A549 (cell line): Measurements from ENCODE around the gene ENO1. TPM values are rescaled to one million over a fixed set of nuclear protein-coding genes. Genes with fewer than 3 reads are reported as not detected.

ENCODE experiments used
- ATAC-seq, 2 experiments: fragments of 200-7000 bp in 1 of 2; fragments of >200 bp in 1 of 2; cut with Nextera tagmentation in 1 of 2; cut with Tn5 transposase in 1 of 2; 3 replicates each; pipeline versions ENCODE4 v1.8.0 to v1.9.1; 2018 to 2020; ENCODE audit warnings: mild to moderate bottlenecking in 1 of 2, moderate library complexity in 1 of 2
- CTCF ChIA-PET: fragments of 300-600 bp; sonication (Branson Sonifier 250); formaldehyde crosslinking; extraction: SDS; loops from one replicate; lab custom pipeline; 2021; ENCODE audit warnings: antibody characterized with exemption, inconsistent platforms; lab: Yijun Ruan, JAX
- POLR2A ChIA-PET: fragments of 350-600 bp; formaldehyde crosslinking; extraction: SDS; loops from one replicate; lab custom pipeline; 2021; ENCODE audit warnings: antibody characterized with exemption, inconsistent platforms; lab: Yijun Ruan, JAX
- DNase-seq, 2 experiments: peaks; one replicate each; pipeline versions ENCODE4 v3.0.0 to v3.0.0-alpha.2; 2011 to 2016; ENCODE audit warnings: low read depth in 1 of 2, low spot score in 1 of 2
- FAIRE-seq: peaks from 2 replicates; lab custom pipeline; 2011; peaks lifted over from hg19 to GRCh38; lab: Jason Lieb, UNC
- H3K27ac ChIP-seq, 2 experiments: fragments of >200 bp; sonication (Bioruptor Twin); formaldehyde crosslinking; 3 replicates each; pipeline ENCODE4 v1.5.1; 2016 to 2017
- H3K4me1 ChIP-seq: fragments of >200 bp; sonication (Bioruptor Twin); formaldehyde crosslinking; 3 replicates; pipeline ENCODE4 v1.6.1; 2016
- H3K4me2 ChIP-seq: fragments of >200 bp; sonication (Bioruptor Twin); formaldehyde crosslinking; 3 replicates; pipeline ENCODE4 v1.6.1; 2016
- H3K4me3 ChIP-seq: fragments of >200 bp; sonication (Bioruptor Twin); formaldehyde crosslinking; 3 replicates; pipeline ENCODE4 v1.5.1; 2016
- H3K9me3 ChIP-seq: fragments of >200 bp; sonication (Bioruptor Twin); formaldehyde crosslinking; 3 replicates; pipeline ENCODE4 v1.6.1; 2016
- BHLHE40 ChIP-seq: IDR thresholded peaks from 2 replicates; pipeline ENCODE4 v1.6.1; 2012; ENCODE audit warnings: low read depth, low read length, inconsistent platforms
- CBX8 ChIP-seq: fragments of 200-600 bp; sonication (generic); IDR thresholded peaks from 2 replicates; pipeline ENCODE4 v1.6.1; 2016
- CEBPB ChIP-seq, 2 experiments: fragments of >200 bp in 1 of 2; sonication (Bioruptor Twin) in 1 of 2; formaldehyde crosslinking in 1 of 2; IDR thresholded peaks; 2 replicates each; pipeline ENCODE4 v1.6.1; 2012 to 2016
- EHF ChIP-seq: fragments of 250-450 bp; sonication (Bioruptor Pico); IDR thresholded peaks from 2 replicates; pipeline ENCODE4 v1.5.0; 2020; ENCODE audit warnings: mild to moderate bottlenecking
- EP300 ChIP-seq, 2 experiments: fragments of >200 bp; sonication (Bioruptor Twin); formaldehyde crosslinking; IDR thresholded peaks; 2 replicates in 1 of 2; 3 replicates in 1 of 2; pipeline ENCODE4 v1.6.1; 2016 to 2017
- FOSL2 ChIP-seq, 2 experiments: fragments of 450-650 bp in 1 of 2; fragments of >200 bp in 1 of 2; sonication (Bioruptor Twin) in 1 of 2; formaldehyde crosslinking; IDR thresholded peaks; 2 replicates each; pipeline versions ENCODE4 v1.5.0 to v1.6.1; 2016 to 2020; ENCODE audit warnings: mild to moderate bottlenecking in 1 of 2, moderate library complexity in 1 of 2
- GATA3 ChIP-seq: IDR thresholded peaks from 2 replicates; pipeline ENCODE4 v1.6.1; 2012; ENCODE audit warnings: borderline replicate concordance
- HDAC2 ChIP-seq: fragments of 200-600 bp; sonication (generic); IDR thresholded peaks from 2 replicates; pipeline ENCODE4 v1.6.1; 2016
- HEYL ChIP-seq: fragments of 250-450 bp; sonication (Bioruptor Pico); IDR thresholded peaks from 2 replicates; pipeline ENCODE4 v1.8.0; 2021; ENCODE audit warnings: mild to moderate bottlenecking, moderate library complexity
- HOXB13 ChIP-seq: fragments of 250-450 bp; sonication (Bioruptor Pico); IDR thresholded peaks from 2 replicates; pipeline ENCODE4 v1.5.0; 2020; ENCODE audit warnings: low read depth, mild to moderate bottlenecking, moderate library complexity
- HOXB5 ChIP-seq: fragments of 250-450 bp; sonication (Bioruptor Pico); IDR thresholded peaks from 2 replicates; pipeline ENCODE4 v1.5.0; 2020; ENCODE audit warnings: mild to moderate bottlenecking, moderate library complexity
- JUN ChIP-seq, 2 experiments: fragments of >200 bp; sonication (Bioruptor Twin); formaldehyde crosslinking; IDR thresholded peaks; 2 replicates in 1 of 2; 3 replicates in 1 of 2; pipeline ENCODE4 v1.6.1; 2016 to 2017
- KDM1A ChIP-seq: fragments of 200-600 bp; sonication (generic); IDR thresholded peaks from 2 replicates; pipeline ENCODE4 v1.6.1; 2016; ENCODE audit warnings: low read depth, mild to moderate bottlenecking
- KDM5A ChIP-seq: fragments of 200-600 bp; sonication (generic); IDR thresholded peaks from 2 replicates; pipeline ENCODE4 v1.6.1; 2016; ENCODE audit warnings: antibody characterized with exemption, mild to moderate bottlenecking
- MYC ChIP-seq: IDR thresholded peaks from 2 replicates; pipeline ENCODE4 v1.6.1; 2012; ENCODE audit warnings: mild to moderate bottlenecking, inconsistent platforms, low read length, improper control_type of control experiment, borderline replicate concordance
- NPAS2 ChIP-seq: fragments of 250-450 bp; sonication (Bioruptor Pico); IDR thresholded peaks from 2 replicates; pipeline ENCODE4 v1.8.0; 2022; ENCODE audit warnings: mild to moderate bottlenecking, moderate library complexity, borderline replicate concordance
- NR3C1 ChIP-seq: fragments of >200 bp; sonication (Bioruptor Twin); formaldehyde crosslinking; IDR thresholded peaks from 3 replicates; pipeline ENCODE4 v1.6.1; 2017
- POLR2AphosphoS2 ChIP-seq: conservative IDR thresholded peaks from 2 replicates; pipeline ENCODE4 v1.6.1; 2012; ENCODE audit warnings: low read length, improper control_type of control experiment, inconsistent platforms
- RAD21 ChIP-seq, 2 experiments: fragments of >200 bp in 1 of 2; sonication (Bioruptor Twin) in 1 of 2; formaldehyde crosslinking in 1 of 2; IDR thresholded peaks in 1 of 2; conservative IDR thresholded peaks in 1 of 2; 2 replicates in 1 of 2; 3 replicates in 1 of 2; pipeline ENCODE4 v1.6.1; 2012 to 2018; ENCODE audit warnings: inconsistent platforms in 1 of 2
- RARB ChIP-seq: fragments of 250-450 bp; sonication (Bioruptor Pico); IDR thresholded peaks from 2 replicates; pipeline ENCODE4 v1.8.0; 2021; ENCODE audit warnings: mild to moderate bottlenecking, moderate library complexity
- RNF2 ChIP-seq: fragments of 200-600 bp; sonication (generic); IDR thresholded peaks from 2 replicates; pipeline ENCODE4 v1.6.1; 2016; ENCODE audit warnings: low read depth, mild to moderate bottlenecking, antibody characterized with exemption, moderate library complexity, borderline replicate concordance
- SREBF2 ChIP-seq: fragments of 450-650 bp; IDR thresholded peaks from 2 replicates; pipeline ENCODE4 v1.6.1; 2014; ENCODE audit warnings: mild to moderate bottlenecking, moderate library complexity
- TP53 ChIP-seq: fragments of 250-450 bp; sonication (Bioruptor Pico); IDR thresholded peaks from 2 replicates; pipeline ENCODE4 v1.5.0; 2021; ENCODE audit warnings: mild to moderate bottlenecking, moderate library complexity
- WGBS: methylation state at CpG from one replicate; pipeline ENCODE4 v1.1.6; 2017; ENCODE audit errors: missing lambda C conversion rate; 5-methylcytosine and 5-hydroxymethylcytosine counted together
- polyA plus RNA-seq, 4 experiments: library from polyadenylated mRNA; depleted of rRNA in 3 of 4; stranded (reverse); fragments of >200 nt; fragmentation: RNase III in 1 of 4; extraction: RNeasy Plus Mini Kit Qiagen cat#74134 plus additional on column Dnase treatment in 1 of 4; gene quantifications; 2 replicates in 3 of 4; 3 replicates in 1 of 4; pipeline ENCODE4 v1.2.3, GENCODE V29; 2011 to 2017
- TF ChIP-seq, protein P1 (sequence below): fragments of >200 bp; sonication (Bioruptor Twin); formaldehyde crosslinking; IDR thresholded peaks from 2 replicates; pipeline ENCODE4 v1.6.1; 2016
- TF ChIP-seq, protein P2 (sequence below): IDR thresholded peaks from 2 replicates; pipeline ENCODE4 v1.6.1; 2012; ENCODE audit warnings: low read depth, borderline replicate concordance
- TF ChIP-seq, protein P3 (sequence below): fragments of 250-450 bp; sonication (Bioruptor Pico); IDR thresholded peaks from 2 replicates; pipeline ENCODE4 v1.5.0; 2021; ENCODE audit warnings: mild to moderate bottlenecking, moderate library complexity, borderline replicate concordance
- TF ChIP-seq, protein P4 (sequence below): fragments of 250-450 bp; sonication (Bioruptor Pico); IDR thresholded peaks from 2 replicates; pipeline ENCODE4 v1.5.0; 2020; ENCODE audit warnings: low read depth, mild to moderate bottlenecking, moderate library complexity
- TF ChIP-seq, protein P5 (sequence below): fragments of 450-650 bp; IDR thresholded peaks from 2 replicates; pipeline ENCODE4 v1.6.1; 2014; ENCODE audit warnings: antibody characterized with exemption

Gene ENO1
- polyA plus RNA-seq, 2 of the 4 experiments (the other 2 are of a cell fraction) = 1,899 to 2,981 TPM

DNA sequence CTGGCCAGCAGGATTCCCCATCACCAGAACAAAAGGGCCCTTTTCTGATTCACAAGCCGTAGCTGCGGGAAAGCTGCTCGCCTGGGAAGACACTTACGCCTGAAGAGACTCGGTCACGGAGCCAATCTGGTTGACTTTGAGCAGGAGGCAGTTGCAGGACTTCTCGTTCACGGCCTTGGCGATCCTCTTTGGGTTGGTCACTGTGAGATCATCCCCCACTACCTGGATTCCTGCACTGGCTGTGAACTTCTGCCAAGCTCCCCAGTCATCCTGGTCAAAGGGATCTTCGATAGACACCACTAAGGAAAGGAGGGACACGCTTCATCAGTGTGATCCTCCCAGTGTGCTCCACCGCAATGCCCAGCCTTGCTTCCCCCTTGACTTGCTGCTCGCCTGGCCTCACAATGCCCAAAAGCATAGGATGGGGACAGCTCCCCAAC lies 14.7 kb downstream of the ENO1 start:
- CTCF ChIA-PET = interaction anchor here (1.1 to 8.6 kb wide), 7 partner anchors 7 to 41 kb away, joined by 3 to 87 read pairs (median 20); no protein-coding TSS in a partner anchor
- WGBS = 89% methylated on average over 13 of the region's 13 CpGs
- no peak for FAIRE-seq

DNA sequence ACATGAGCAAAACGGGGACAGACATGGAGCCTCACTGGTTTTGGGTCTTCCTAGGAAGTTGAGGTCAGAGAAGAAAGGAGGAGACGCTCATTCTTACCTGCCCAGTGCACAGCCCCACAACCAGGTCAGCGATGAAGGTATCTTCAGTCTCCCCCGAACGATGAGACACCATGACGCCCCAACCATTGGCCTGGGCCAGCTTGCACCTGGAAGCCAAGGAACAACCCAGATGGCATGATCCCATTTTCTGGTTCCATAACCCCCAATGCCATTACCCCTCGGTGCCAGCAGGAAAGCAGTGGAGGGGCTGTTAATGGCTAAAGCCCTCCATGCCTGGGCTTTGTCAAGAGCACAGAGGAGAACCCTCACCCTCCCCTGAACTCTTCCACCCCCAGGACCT lies 15.3 kb downstream of the ENO1 start:
- ChIA-PET POLR2A (interaction anchor here (0.9 kb wide), 1 partner anchor 10 kb away, joined by 5 read pairs; no protein-coding TSS in a partner anchor), CTCF (interaction anchor here (0.6 to 8.6 kb wide), 15 partner anchors 8 to 192 kb away, joined by 3 to 87 read pairs (median 6); no protein-coding TSS in a partner anchor)
- Histone ChIP-seq H3K4me3 (no peak overlapping the region), H3K4me2 (no peak overlapping the region), H3K27ac (peak overlapping the region in 1 of 2 experiments; percentile 30; a peak in 1 of 6 replicates), H3K4me1 (peaks cover 79% of the 10 kb centered on the region), H3K9me3 (no peaks in the 10 kb centered on the region)
- 87% methylated on average over 7 of the region's 7 CpGs for WGBS
- no peak for FAIRE-seq
- TF ChIP-seq, protein P1, sequence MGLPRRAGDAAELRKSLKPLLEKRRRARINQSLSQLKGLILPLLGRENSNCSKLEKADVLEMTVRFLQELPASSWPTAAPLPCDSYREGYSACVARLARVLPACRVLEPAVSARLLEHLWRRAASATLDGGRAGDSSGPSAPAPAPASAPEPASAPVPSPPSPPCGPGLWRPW = no peak
- no peak for TF ChIP-seq RARB
- peak; percentile 53; the same call in 1 of the 2 replicates for TF ChIP-seq POLR2AphosphoS2
- no peak for TF ChIP-seq EP300 (IDR thresholded peaks at IDR 0.05)
- no peak for TF ChIP-seq CEBPB (IDR thresholded peaks at IDR 0.05)
- no peak for TF ChIP-seq MYC
- no peak for TF ChIP-seq HEYL (CRISPR knock-in tag)
- no peak for TF ChIP-seq SREBF2
- no peak for TF ChIP-seq HOXB13 (CRISPR knock-in tag)
- no peak for TF ChIP-seq HOXB5
- no peak for TF ChIP-seq RAD21 (conservative IDR thresholded peaks at IDR 0.05 in 1 of 2, IDR thresholded peaks at IDR 0.05 in 1 of 2)
- TF ChIP-seq NR3C1 = no peak
- no peak for TF ChIP-seq CBX8
- TF ChIP-seq BHLHE40 = no peak
- TF ChIP-seq JUN (IDR thresholded peaks at IDR 0.05) = peak in 1 of 2 experiments; percentile 8; a peak in 1 of 5 replicates
- TF ChIP-seq, protein P2, sequence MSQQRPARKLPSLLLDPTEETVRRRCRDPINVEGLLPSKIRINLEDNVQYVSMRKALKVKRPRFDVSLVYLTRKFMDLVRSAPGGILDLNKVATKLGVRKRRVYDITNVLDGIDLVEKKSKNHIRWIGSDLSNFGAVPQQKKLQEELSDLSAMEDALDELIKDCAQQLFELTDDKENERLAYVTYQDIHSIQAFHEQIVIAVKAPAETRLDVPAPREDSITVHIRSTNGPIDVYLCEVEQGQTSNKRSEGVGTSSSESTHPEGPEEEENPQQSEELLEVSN = no peak
- no peak for TF ChIP-seq FOSL2 (IDR thresholded peaks at IDR 0.05)
- TF ChIP-seq FOSL2 (CRISPR knock-in tag; IDR thresholded peaks at IDR 0.05) = no peak
- 0 out of 2 replicates have a peak, but pooled peaks have one; percentile 35 for TF ChIP-seq TP53 (CRISPR knock-in tag)
- TF ChIP-seq, all 56 proteins: peak for 3
- ATAC-seq (no peak), DNase-seq (no peak)

More for the DNA sequence above, 14.7 kb downstream of the ENO1 start:
- peaks cover 86% of the 10 kb centered on the region for H3K4me1 ChIP-seq
- H3K27ac ChIP-seq = peak overlapping the region in 1 of 2 experiments; percentile 30; a peak in 1 of 6 replicates
- POLR2A ChIA-PET = interaction anchor here (0.9 kb wide), 1 partner anchor 10 kb away, joined by 5 read pairs; no protein-coding TSS in a partner anchor
- no peaks in the 10 kb centered on the region for H3K9me3 ChIP-seq
- ATAC-seq (no peak), DNase-seq (no peak)
- no peak overlapping the region for H3K4me3 ChIP-seq
- TF ChIP-seq EP300 (IDR thresholded peaks at IDR 0.05) = no peak
- TF ChIP-seq HOXB13 (CRISPR knock-in tag) = no peak
- TF ChIP-seq, protein P2 = no peak
- TF ChIP-seq, protein P3, sequence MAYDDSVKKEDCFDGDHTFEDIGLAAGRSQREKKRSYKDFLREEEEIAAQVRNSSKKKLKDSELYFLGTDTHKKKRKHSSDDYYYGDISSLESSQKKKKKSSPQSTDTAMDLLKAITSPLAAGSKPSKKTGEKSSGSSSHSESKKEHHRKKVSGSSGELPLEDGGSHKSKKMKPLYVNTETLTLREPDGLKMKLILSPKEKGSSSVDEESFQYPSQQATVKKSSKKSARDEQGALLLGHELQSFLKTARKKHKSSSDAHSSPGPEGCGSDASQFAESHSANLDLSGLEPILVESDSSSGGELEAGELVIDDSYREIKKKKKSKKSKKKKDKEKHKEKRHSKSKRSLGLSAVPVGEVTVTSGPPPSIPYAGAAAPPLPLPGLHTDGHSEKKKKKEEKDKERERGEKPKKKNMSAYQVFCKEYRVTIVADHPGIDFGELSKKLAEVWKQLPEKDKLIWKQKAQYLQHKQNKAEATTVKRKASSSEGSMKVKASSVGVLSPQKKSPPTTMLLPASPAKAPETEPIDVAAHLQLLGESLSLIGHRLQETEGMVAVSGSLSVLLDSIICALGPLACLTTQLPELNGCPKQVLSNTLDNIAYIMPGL (CRISPR knock-in tag) = no peak
- TF ChIP-seq RNF2 = no peak
- no peak for TF ChIP-seq EHF (CRISPR knock-in tag)
- no peak for TF ChIP-seq KDM1A
- no peak for TF ChIP-seq NPAS2 (CRISPR knock-in tag)
- no peak for TF ChIP-seq CEBPB (IDR thresholded peaks at IDR 0.05)
- TF ChIP-seq KDM5A = no peak
- no peak for TF ChIP-seq HDAC2
- no peak for TF ChIP-seq GATA3
- TF ChIP-seq POLR2AphosphoS2 = no peak
- no peak for TF ChIP-seq CBX8
- TF ChIP-seq, protein P1 = no peak
- TF ChIP-seq, protein P4, sequence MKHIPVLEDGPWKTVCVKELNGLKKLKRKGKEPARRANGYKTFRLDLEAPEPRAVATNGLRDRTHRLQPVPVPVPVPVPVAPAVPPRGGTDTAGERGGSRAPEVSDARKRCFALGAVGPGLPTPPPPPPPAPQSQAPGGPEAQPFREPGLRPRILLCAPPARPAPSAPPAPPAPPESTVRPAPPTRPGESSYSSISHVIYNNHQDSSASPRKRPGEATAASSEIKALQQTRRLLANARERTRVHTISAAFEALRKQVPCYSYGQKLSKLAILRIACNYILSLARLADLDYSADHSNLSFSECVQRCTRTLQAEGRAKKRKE = no peak
- TF ChIP-seq, protein P5, sequence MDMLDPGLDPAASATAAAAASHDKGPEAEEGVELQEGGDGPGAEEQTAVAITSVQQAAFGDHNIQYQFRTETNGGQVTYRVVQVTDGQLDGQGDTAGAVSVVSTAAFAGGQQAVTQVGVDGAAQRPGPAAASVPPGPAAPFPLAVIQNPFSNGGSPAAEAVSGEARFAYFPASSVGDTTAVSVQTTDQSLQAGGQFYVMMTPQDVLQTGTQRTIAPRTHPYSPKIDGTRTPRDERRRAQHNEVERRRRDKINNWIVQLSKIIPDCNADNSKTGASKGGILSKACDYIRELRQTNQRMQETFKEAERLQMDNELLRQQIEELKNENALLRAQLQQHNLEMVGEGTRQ = no peak
- H3K4me2 ChIP-seq = no peak overlapping the region
